Measurements from ENCODE around the gene SRSF7.
A peak's percentile ranks its signal among the peaks of the same experiment; 100 is the strongest.

SRSF7 gene

GRCh38 chr2:38700881-38701458, 50.2 kb downstream of the SRSF7 start:
- Mint-ChIP-seq H3K27me3 (no peaks in the 10 kb centered on the region), H3K4me3 (peak overlapping the region; percentile 71 to 79), H3K9me3 (no peaks in the 10 kb centered on the region), H3K27ac (peak overlapping the region; percentile 88 to 97), H3K36me3 (ENCODE audit: insufficient read depth) (peaks cover 41% of the 10 kb centered on the region), H3K4me1 (ENCODE audit: low read depth in 2 of 2) (peaks cover 32 to 46% of the 10 kb centered on the region in 2 donors)
- DNase-seq (no peak), ATAC-seq (replicated peaks) (no peak)

GRCh38 chr2:38700113-38700785, 50.9 kb downstream of the SRSF7 start:
- H3K36me3 Mint-ChIP-seq (ENCODE audit: insufficient read depth) = peaks cover 35% of the 10 kb centered on the region
- H3K27me3 Mint-ChIP-seq = no peaks in the 10 kb centered on the region
- peaks cover 31 to 49% of the 10 kb centered on the region in 2 donors for H3K4me1 Mint-ChIP-seq (ENCODE audit: low read depth in 2 of 2)
- DNase-seq (no peak), ATAC-seq (replicated peaks) (peak; percentile 21)
- H3K9me3 Mint-ChIP-seq = no peaks in the 10 kb centered on the region
- peak overlapping the region; percentile 88 to 97 for H3K27ac Mint-ChIP-seq
- peak overlapping the region; percentile 71 to 79 for H3K4me3 Mint-ChIP-seq

DNA sequence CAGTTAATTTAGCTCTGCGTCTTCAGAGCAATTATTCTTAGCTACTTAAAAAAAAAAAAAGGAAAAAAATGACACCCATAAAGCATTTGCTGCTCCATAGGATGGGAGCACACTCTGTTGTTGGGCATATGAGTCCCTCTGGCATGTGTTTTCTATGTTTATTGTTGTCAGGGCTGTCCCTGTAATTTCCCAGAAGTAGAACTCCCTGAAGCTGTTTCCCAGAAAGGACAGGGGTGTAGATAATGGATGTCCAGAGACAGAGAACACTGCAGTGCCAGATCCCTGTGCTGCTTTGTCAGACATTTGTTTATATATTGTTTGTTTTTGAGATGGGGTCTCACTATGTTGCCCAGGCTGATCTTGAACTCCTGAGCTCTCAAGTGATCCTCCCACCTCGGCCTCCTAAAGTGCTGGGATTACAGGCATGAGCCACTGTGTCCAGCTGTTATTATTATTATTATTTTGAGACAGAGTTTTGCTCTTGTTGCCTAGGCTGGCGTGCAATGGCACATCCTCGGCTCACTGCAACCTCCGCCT, 52.6 kb downstream of the SRSF7 start:
- peaks cover 37 to 57% of the 10 kb centered on the region in 2 donors for H3K4me1 Mint-ChIP-seq (ENCODE audit: low read depth in 2 of 2)
- peaks cover 43% of the 10 kb centered on the region for H3K36me3 Mint-ChIP-seq (ENCODE audit: insufficient read depth)
- ATAC-seq (replicated peaks) (no peak), DNase-seq (no peak)
- peak overlapping the region; percentile 97 for H3K27ac Mint-ChIP-seq
- no peaks in the 10 kb centered on the region for H3K27me3 Mint-ChIP-seq
- H3K4me3 Mint-ChIP-seq = no peak overlapping the region
- H3K9me3 Mint-ChIP-seq = no peaks in the 10 kb centered on the region

DNA sequence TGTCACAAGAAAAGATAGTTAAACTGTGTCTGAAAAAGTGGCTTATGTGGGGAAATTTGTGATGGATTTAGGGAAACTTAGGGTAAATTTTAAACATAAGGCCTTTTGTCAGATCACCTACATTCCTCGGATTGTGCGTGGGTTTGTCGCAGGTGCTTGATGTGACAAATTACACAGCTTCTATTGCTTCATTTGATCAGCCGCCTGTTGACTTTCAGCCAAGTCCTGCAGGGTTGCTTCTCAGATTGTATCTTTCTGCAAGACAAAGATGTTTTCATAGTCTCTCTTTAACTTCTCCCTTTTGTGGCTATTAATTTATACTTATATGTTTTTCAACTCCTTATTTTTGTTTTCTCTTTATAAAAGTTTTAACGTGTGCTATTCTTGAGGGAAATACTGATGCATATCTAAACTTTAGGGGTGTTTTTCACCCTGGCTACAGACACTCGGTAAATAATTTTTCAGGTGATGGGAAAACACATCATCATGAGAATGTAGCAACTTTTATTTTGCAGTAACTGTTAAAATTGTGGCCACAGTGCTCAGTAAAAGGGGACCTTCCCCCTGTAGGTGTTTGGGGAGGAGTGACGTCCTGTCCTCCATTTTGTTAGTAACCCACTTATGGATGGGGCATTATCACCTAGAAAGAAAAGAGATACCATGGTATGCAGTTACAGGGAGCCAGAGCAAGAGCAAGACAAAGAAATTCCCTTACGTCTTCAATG, 53.9 kb downstream of the SRSF7 start:
- peaks cover 45 to 66% of the 10 kb centered on the region in 2 donors for H3K4me1 Mint-ChIP-seq (ENCODE audit: low read depth in 2 of 2)
- peaks cover 43% of the 10 kb centered on the region for H3K36me3 Mint-ChIP-seq (ENCODE audit: insufficient read depth)
- H3K4me3 Mint-ChIP-seq = peak overlapping the region; percentile 69 to 73
- ATAC-seq (replicated peaks) = peak; percentile 80
- peak; percentile 52 to 59 (median 55) for DNase-seq
- no peaks in the 10 kb centered on the region for H3K27me3 Mint-ChIP-seq
- H3K27ac Mint-ChIP-seq = peak overlapping the region; percentile 97
- H3K9me3 Mint-ChIP-seq = no peaks in the 10 kb centered on the region
